Endothelial cell of umbilical vein (primary cell): ENCODE measurements around the gene CFAP73.
"Not testable (repeated sequence)": the region's sequence is repeated elsewhere in the genome, so short reads cannot be mapped to it uniquely, and the experiment has no call there.

Source experiments
- CTCF ChIP-seq, 2 donors: IDR thresholded peaks; 1 replicate in 1 of 2; 2 replicates in 1 of 2; pipeline ENCODE4 v1.5.1; 2011; ENCODE audit warnings: low read length in 2 of 2, mild to moderate bottlenecking in 2 of 2, moderate library complexity in 2 of 2, control low read depth in 1 of 2, inconsistent platforms in 1 of 2, low read depth in 1 of 2; ENCODE audit not compliant: insufficient read depth in 1 of 2; ENCODE audit errors: extremely low read depth in 1 of 2
- MAX ChIP-seq: IDR thresholded peaks from 2 replicates; pipeline ENCODE4 v1.6.1; 2011; ENCODE audit not compliant: insufficient read depth, insufficient read length
- POLR2AphosphoS5 ChIP-seq: IDR thresholded peaks from 2 replicates; pipeline ENCODE4 v1.6.1; 2012; ENCODE audit warnings: low read depth, mild to moderate bottlenecking, control low read depth, low read length, moderate library complexity; ENCODE audit not compliant: insufficient read depth

DNA sequence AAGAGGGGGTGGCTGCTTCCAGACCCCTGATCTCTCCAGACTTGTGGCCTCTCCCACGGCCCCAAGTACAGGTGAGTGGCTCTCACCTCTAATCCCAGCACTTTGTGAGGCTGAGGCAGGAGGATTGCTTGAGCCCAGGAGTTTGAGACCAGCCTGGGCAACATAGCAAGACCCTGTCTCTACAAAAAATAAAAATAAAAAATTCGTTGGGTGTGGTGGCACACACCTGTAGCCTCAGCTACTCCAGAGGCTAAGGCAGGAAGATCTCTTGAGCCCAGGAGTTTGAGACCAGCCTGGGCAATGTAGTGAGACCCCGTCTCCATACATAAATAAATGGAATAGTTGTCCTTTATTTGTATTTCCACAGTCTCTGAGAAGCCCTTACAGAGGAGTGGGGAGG, 7.8 kb upstream of the CFAP73 start:
- TF ChIP-seq CTCF (IDR thresholded peaks at IDR 0.05; ENCODE audit: extremely low read depth in 1 of 2, insufficient read depth in 1 of 2, low read depth in 1 of 2, low read length in 2 of 2); POLR2AphosphoS5; MAX: not testable (repeated sequence)
